ENCODE data around the gene RAB5IF.

GRCh38 chr20:36565520-36565919, 40.1 kb upstream of the RAB5IF start:
- TF ChIP-seq CTCF (IDR thresholded peaks at IDR 0.05) (no peak), POLR2A (IDR thresholded peaks at IDR 0.05) (no peak)

Data from vagina (tissue), 2 donors.